ENCODE measurements around the gene TMEM9B.
"Not testable (repeated sequence)": the region's sequence is repeated elsewhere in the genome, so short reads cannot be mapped to it uniquely, and the experiment has no call there.

Gene TMEM9B

GRCh38 chr11:8964324-8965320 lies at the start of gene TMEM9B:
TSS of gene TMEM9B (minus strand) at chr11:8964442. CDS start at chr11:8964313, 129 bp downstream.
- no peak for TF ChIP-seq CTCF (IDR thresholded peaks at IDR 0.05; ENCODE audit: extremely low read depth, insufficient read depth, missing control alignments)
- in situ Hi-C loops (cut with MboI; ENCODE audit: low pct_unique_long_range_greater_than_20kb, low sequenced_read_pairs, unreplicated experiment): no loop called here
- peak; percentile 89 for DNase-seq (ENCODE audit: low spot score)

GRCh38 chr11:9013373-9013772 lies 49.1 kb upstream of the TMEM9B start:
- TF ChIP-seq CTCF (IDR thresholded peaks at IDR 0.05; ENCODE audit: extremely low read depth, insufficient read depth, missing control alignments): no peak
- no peak for DNase-seq (ENCODE audit: low spot score)
- in situ Hi-C loops (cut with MboI; ENCODE audit: low pct_unique_long_range_greater_than_20kb, low sequenced_read_pairs, unreplicated experiment): loop anchor here (10.0 kb wide), 1 partner anchor 121 kb away; no protein-coding TSS in a partner anchor

DNA sequence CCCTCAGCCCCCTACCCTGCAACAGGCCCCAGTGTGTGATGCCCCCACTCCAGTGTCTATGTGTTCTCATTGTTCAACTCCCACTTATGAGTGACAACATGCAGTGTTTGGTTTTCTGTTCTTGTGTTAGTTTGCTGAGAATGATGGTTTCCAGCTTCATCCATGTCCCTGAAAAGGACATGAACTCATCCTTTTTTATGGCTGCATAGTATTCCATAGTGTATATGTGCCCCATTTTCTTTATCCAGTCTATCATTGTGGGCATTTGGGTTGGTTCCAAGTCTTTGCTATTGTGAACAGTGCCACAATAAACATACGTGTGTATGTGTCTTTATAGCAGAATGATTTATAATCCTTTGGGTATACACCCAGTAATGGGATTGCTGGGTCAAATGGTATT lies 45.3 kb upstream of the TMEM9B start:
- in situ Hi-C loops (cut with MboI; ENCODE audit: low pct_unique_long_range_greater_than_20kb, low sequenced_read_pairs, unreplicated experiment); DNase-seq (ENCODE audit: low spot score): not testable (repeated sequence)

- in situ Hi-C loops (cut with MboI; ENCODE audit: low pct_unique_long_range_greater_than_20kb, low sequenced_read_pairs, unreplicated experiment): no loop called here
- DNase-seq (ENCODE audit: low spot score): no peak
- TF ChIP-seq CTCF (IDR thresholded peaks at IDR 0.05; ENCODE audit: extremely low read depth, insufficient read depth, missing control alignments): no peak
These were observed 44.4 kb upstream of the TMEM9B start for GRCh38 chr11:9008661-9009060.

DNA sequence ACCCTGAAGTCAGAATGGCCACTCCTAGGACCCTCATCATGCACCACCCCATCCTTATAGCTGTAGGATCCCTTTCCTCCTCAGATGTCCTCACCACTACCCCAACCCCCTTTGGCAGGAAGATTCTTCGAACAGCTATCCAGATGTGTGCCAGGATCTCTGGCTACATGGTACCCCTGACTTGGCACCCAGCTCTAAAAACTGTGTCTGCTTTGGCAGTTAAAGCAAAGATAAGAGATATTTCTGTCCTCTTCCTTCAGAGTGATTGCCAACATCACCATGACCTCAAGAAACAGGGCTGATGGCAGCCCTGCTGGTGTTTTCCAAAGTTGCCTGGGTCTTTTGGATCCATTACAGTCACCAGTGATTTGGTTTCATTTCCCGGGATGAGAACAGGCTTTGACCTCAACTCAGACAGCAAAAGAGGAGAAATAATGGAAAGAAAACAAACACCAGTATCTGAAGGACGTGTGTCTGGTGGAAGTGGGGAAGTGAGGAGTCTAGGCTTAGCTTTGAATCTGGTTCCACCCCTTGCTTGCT lies 43.8 kb upstream of the TMEM9B start:
- TF ChIP-seq CTCF (IDR thresholded peaks at IDR 0.05; ENCODE audit: extremely low read depth, insufficient read depth, missing control alignments): no peak
- no peak for DNase-seq (ENCODE audit: low spot score)
- in situ Hi-C loops (cut with MboI; ENCODE audit: low pct_unique_long_range_greater_than_20kb, low sequenced_read_pairs, unreplicated experiment): no loop called here

- DNase-seq (ENCODE audit: low spot score): peak; percentile 29
- in situ Hi-C loops (cut with MboI; ENCODE audit: low pct_unique_long_range_greater_than_20kb, low sequenced_read_pairs, unreplicated experiment): no loop called here
- no peak for TF ChIP-seq CTCF (IDR thresholded peaks at IDR 0.05; ENCODE audit: extremely low read depth, insufficient read depth, missing control alignments)
These were observed 40.8 kb upstream of the TMEM9B start for GRCh38 chr11:9005087-9005486.

All from GM13977 (cell line).